Glutamatergic neuron (in vitro differentiated cells): ENCODE data around the gene CDK5R1. TPM values are rescaled to one million over a fixed set of nuclear protein-coding genes. Genes with fewer than 3 reads are reported as not detected.
A peak's percentile ranks its signal among the peaks of the same experiment; 100 is the strongest.

Source experiments
- DNase-seq: peaks from one replicate; pipeline ENCODE4 v3.0.0; 2022
- H3K27ac Mint-ChIP-seq: one replicate; pipeline ENCODE4 v1.8.0; 2020; ENCODE audit warnings: mild to moderate bottlenecking, mixed read lengths, inconsistent platforms; ENCODE audit not compliant: unreplicated experiment
- H3K27me3 Mint-ChIP-seq: one replicate; pipeline ENCODE4 v1.8.0; 2020; ENCODE audit warnings: mild to moderate bottlenecking, moderate library complexity, mixed read lengths, inconsistent platforms; ENCODE audit not compliant: unreplicated experiment
- H3K36me3 Mint-ChIP-seq: one replicate; pipeline ENCODE4 v1.8.0; 2020; ENCODE audit warnings: mild to moderate bottlenecking, mixed read lengths, inconsistent platforms; ENCODE audit not compliant: unreplicated experiment
- H3K4me1 Mint-ChIP-seq: one replicate; pipeline ENCODE4 v1.8.0; 2020; ENCODE audit warnings: mild to moderate bottlenecking, low read depth, mixed read lengths, inconsistent platforms; ENCODE audit not compliant: unreplicated experiment
- H3K4me3 Mint-ChIP-seq: one replicate; pipeline ENCODE4 v1.8.0; 2020; ENCODE audit warnings: mild to moderate bottlenecking, mixed read lengths, inconsistent platforms; ENCODE audit not compliant: unreplicated experiment
- H3K9me3 Mint-ChIP-seq: one replicate; pipeline ENCODE4 v1.8.0; 2020; ENCODE audit warnings: mild to moderate bottlenecking, moderate library complexity, mixed read lengths, inconsistent platforms; ENCODE audit not compliant: unreplicated experiment
- total RNA-seq: library from RNA; stranded (reverse); fragmentation: NEBNext Ultra II Directional; extraction: Animal tissue kit (Norgen Biotek cat#: 25700); gene quantifications from one replicate; pipeline ENCODE4 v1.2.1, GENCODE V29; 2021; ENCODE audit not compliant: unreplicated experiment
- TF ChIP-seq, protein P1 (sequence below): fragments of 200-600 bp; sonication (generic); IDR thresholded peaks from one replicate; pipeline ENCODE4 v1.5.0; 2021; ENCODE audit not compliant: partially characterized antibody, unreplicated experiment

Gene CDK5R1
- total RNA-seq, 1 donor from 2014 or later, result 73.9 TPM

DNA sequence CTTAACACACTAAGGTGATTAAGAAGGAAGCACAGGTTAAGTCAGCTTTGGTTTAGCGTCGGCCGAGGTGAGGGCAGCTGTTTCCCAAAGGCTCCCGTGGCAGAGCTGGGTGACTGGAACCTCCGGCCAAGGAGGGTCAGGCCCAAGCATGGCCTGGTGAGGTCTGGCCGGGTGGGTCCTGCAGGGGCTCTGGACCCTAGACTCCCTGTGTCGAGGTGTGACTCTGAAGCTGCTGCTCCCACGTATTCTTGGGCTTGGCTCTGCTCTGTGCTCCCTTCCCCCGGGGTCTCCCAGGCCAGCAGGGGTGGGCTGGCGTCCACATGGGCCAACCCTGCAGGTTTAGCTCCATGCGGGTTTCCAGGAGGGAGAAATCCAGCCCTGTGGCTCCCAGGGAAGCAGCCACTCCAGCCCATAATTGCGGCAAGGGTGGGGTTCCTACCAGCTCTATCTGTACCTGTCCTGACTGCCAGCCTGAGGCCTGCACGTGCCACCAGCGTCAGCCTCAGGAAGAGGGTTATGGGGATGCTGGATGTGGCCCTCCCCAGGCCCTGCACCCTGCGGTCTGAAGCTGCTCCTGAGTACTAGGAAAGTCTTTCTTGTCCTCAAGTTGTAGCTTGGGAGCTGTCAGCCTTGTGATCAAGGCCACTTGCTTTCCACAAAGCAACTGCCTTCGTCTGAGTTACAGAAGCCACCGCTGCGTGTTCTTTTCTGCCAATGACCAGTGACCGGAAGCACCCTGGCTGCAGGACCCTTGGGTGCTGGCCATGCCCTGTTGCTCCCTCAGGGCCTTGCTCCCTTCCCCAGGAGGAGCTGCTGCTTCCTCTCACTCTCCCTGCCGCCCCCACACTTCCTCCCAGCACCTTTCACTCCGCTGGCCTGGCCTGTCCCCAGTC, 4.8 kb downstream of the CDK5R1 start:
- no peak for DNase-seq
- peaks cover 31% of the 10 kb centered on the region for H3K4me1 Mint-ChIP-seq
- peak overlapping the region; percentile 99 for H3K4me3 Mint-ChIP-seq
- TF ChIP-seq, protein P1, sequence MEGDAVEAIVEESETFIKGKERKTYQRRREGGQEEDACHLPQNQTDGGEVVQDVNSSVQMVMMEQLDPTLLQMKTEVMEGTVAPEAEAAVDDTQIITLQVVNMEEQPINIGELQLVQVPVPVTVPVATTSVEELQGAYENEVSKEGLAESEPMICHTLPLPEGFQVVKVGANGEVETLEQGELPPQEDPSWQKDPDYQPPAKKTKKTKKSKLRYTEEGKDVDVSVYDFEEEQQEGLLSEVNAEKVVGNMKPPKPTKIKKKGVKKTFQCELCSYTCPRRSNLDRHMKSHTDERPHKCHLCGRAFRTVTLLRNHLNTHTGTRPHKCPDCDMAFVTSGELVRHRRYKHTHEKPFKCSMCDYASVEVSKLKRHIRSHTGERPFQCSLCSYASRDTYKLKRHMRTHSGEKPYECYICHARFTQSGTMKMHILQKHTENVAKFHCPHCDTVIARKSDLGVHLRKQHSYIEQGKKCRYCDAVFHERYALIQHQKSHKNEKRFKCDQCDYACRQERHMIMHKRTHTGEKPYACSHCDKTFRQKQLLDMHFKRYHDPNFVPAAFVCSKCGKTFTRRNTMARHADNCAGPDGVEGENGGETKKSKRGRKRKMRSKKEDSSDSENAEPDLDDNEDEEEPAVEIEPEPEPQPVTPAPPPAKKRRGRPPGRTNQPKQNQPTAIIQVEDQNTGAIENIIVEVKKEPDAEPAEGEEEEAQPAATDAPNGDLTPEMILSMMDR, result no peak
- H3K9me3 Mint-ChIP-seq, result peaks cover 21% of the 10 kb centered on the region
- peaks cover 11% of the 10 kb centered on the region for H3K36me3 Mint-ChIP-seq
- H3K27ac Mint-ChIP-seq, result peak overlapping the region; percentile 35
- H3K27me3 Mint-ChIP-seq, result peaks cover 7% of the 10 kb centered on the region

DNA sequence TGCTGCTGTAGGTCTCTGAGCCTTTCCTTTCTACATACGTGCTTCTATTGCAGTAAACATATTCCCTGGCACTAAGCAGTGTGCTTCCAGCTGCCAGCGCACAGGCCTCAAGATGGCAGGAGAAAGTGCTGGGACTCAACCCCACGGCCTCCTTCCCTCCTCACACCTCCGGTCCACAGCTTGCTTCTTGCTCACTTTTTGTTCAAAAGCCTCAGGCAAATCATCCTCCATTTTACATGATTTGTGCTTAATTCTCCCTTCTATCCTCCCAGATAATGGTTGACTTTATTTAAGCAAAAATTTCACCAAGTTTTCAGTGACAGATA, 5.4 kb downstream of the CDK5R1 start:
- H3K4me3 Mint-ChIP-seq, result peak overlapping the region; percentile 65
- TF ChIP-seq, protein P1, result no peak

DNA sequence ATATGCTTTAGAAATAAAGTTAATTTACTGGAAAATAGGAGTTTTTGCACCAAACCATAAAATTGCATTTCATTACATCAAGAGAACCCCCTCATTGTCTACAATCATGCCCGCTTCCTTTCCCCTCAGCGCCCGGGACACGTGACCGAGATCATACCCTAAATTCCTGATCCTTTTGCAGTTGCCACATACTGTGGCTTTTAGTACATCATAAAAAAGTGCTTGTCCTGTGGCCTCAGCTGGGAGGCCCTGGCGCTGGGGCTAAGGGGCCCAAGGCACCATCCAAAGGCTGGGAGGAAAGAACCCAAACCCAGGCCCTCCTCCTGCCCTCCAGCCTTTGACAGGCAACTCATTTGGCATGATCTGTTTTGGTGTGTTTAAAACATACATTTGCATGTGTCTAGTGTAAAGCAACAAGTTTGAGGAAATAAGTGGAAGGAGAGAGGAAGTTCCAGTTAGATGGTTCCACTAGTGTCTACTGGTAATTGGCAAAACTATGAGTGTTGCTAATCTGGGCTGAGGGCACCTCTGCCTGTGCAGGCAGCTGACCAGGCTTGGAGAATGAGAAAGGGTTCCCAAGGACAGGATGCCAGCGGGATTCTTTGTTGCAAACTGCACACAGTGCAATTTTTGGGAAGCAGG, 6.0 kb downstream of the CDK5R1 start:
- Mint-ChIP-seq H3K27ac (peak overlapping the region; percentile 44), H3K27me3 (peaks cover 6% of the 10 kb centered on the region), H3K4me1 (peaks cover 30% of the 10 kb centered on the region), H3K36me3 (peaks cover 11% of the 10 kb centered on the region), H3K4me3 (peak overlapping the region; percentile 65), H3K9me3 (peaks cover 19% of the 10 kb centered on the region)
- TF ChIP-seq, protein P1, result no peak
- no peak for DNase-seq

More for the DNA sequence above, 5.4 kb downstream of the CDK5R1 start:
- Mint-ChIP-seq H3K9me3 (peaks cover 21% of the 10 kb centered on the region), H3K27me3 (peaks cover 7% of the 10 kb centered on the region), H3K27ac (peak overlapping the region; percentile 35), H3K4me1 (peaks cover 31% of the 10 kb centered on the region), H3K36me3 (peaks cover 11% of the 10 kb centered on the region)
- DNase-seq, result no peak

DNA sequence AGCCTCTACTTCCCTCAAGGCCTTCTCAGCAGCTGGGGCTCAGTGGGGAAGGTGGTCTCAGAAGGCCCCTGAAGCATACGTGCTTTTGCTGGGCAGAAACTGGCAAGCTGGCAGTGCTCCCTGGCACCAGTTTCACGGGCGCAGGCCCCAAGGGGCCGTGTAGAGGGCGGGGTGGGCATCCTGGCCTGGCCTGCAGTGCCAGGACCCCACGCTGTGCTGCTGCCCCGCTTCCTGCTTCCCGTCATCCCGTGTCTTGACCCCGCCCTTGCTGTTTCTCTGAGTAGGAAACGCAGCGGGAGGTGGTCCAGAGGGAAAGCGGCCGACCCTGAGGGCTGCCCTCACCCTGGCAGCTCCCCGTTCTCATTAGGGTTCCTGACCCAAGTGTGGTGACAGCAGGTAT, 6.8 kb downstream of the CDK5R1 start:
- Mint-ChIP-seq H3K9me3 (peaks cover 13% of the 10 kb centered on the region), H3K4me1 (peaks cover 27% of the 10 kb centered on the region), H3K4me3 (no peak overlapping the region), H3K27ac (no peak overlapping the region), H3K27me3 (peaks cover 8% of the 10 kb centered on the region), H3K36me3 (peaks cover 8% of the 10 kb centered on the region)
- no peak for DNase-seq
- TF ChIP-seq, protein P1, result no peak
